Measurements from ENCODE around the gene NR1H2.

DNA sequence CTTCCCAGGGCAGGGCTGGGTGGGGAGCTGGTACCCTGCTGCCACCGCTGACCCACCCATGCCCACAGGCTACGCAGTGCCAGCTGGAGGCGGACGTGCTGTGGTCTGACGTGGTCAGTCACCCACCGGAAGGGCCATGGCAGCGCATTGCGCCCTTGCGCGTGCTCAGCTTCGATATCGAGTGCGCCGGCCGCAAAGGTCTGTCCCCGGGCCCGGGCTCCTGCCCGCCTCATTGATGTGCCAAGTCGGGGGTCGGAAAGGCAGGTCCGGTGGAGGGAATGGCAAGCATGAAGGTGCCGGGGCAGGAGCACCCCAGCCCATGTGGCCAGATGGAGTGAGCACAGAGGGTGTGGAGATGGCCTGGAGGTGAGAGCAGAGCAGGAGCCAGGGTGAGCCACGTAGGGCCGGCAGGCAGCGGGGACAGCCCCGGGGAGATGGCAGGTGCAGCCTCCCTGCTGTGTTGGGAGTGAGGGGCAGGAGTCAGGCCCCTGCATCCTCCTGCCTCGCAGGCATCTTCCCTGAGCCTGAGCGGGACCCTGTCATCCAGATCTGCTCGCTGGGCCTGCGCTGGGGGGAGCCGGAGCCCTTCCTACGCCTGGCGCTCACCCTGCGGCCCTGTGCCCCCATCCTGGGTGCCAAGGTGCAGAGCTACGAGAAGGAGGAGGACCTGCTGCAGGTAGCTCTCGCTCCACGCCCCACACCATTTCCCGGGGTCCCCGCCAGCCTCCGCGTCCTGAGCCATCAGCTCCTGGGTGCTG is 26.5 kb downstream of the NR1H2 start:
- TF ChIP-seq POLR2A (IDR thresholded peaks at IDR 0.05; ENCODE audit: low read depth, low read length): no peak
- no peak for TF ChIP-seq POLR2AphosphoS5 (IDR thresholded peaks at IDR 0.05; ENCODE audit: low read depth, low read length)

All from GM12891 (cell line).